K562 (cell line): ENCODE results near the gene DAP. TPM values are rescaled to one million over a fixed set of nuclear protein-coding genes. Genes with fewer than 3 reads are reported as not detected.

Experiments used
- ATAC-seq: fragments of 200-7000 bp; cut with Tn5 transposase; 3 replicates; pipeline ENCODE4 v1.9.1; 2020; ENCODE audit warnings: moderate library complexity
- BruUV-seq: library from RNA; stranded (reverse); fragments of 400-500 nt; replicated peaks from 2 replicates; lab custom pipeline; 2021; lab: Mats Ljungman, UMichigan
- CTCF ChIA-PET: fragments of 300-600 bp; formaldehyde crosslinking; extraction: SDS; loops from one replicate; lab custom pipeline; 2021; ENCODE audit warnings: low intra/inter-chr PET ratio; lab: Yijun Ruan, JAX
- POLR2A ChIA-PET: fragments of 300-600, 350-650 bp; sonication (Branson Sonifier 250); formaldehyde crosslinking; extraction: SDS; loops from one replicate; lab custom pipeline; 2021; ENCODE audit warnings: antibody characterized with exemption, inconsistent platforms; lab: Yijun Ruan, JAX
- DNase-seq, 4 experiments: peaks; one replicate each; pipeline versions ENCODE4 v3.0.0 to v3.0.0-alpha.2; 2011 to 2018; ENCODE audit warnings: low spot score in 3 of 4, mixed read lengths in 3 of 4; ENCODE audit errors: extremely low read depth in 1 of 4
- FAIRE-seq: peaks from 2 replicates; lab custom pipeline; 2011; peaks lifted over from hg19 to GRCh38; lab: Jason Lieb, UNC
- H2AFZ ChIP-seq: 2 replicates; pipeline ENCODE4 v1.6.0; 2011; ENCODE audit warnings: low read depth, low read length, control low read depth, inconsistent platforms
- H3K27ac ChIP-seq: fragments of 200-600 bp; 3 replicates; pipeline ENCODE4 v1.8.0; 2011; ENCODE audit warnings: low read depth, mild to moderate bottlenecking, control low read depth, inconsistent platforms, low read length, moderate library complexity, mixed read lengths; ENCODE audit errors: extremely low read depth
- H3K27me3 ChIP-seq, 2 experiments: fragments of 300-600 bp in 1 of 2; 2 replicates in 1 of 2; 3 replicates in 1 of 2; pipeline versions ENCODE4 v1.6.0 to v1.8.0; 2011; ENCODE audit warnings: inconsistent platforms in 2 of 2, low read length in 2 of 2, mild to moderate bottlenecking in 1 of 2, mixed read lengths in 1 of 2, moderate library complexity in 1 of 2; ENCODE audit not compliant: control insufficient read depth in 2 of 2, insufficient read depth in 2 of 2
- H3K36me3 ChIP-seq: fragments of 300-600 bp; 3 replicates; pipeline ENCODE4 v1.8.0; 2011; ENCODE audit warnings: mild to moderate bottlenecking, low read length, inconsistent platforms; ENCODE audit not compliant: control insufficient read depth, insufficient read depth
- H3K4me1 ChIP-seq, 2 experiments: fragments of 200-600 bp in 1 of 2; replicated peaks in 1 of 2; 2 replicates in 1 of 2; 3 replicates in 1 of 2; pipeline versions ENCODE4 v1.5.1 to v1.8.0; 2011; ENCODE audit warnings: inconsistent platforms in 2 of 2, low read length in 2 of 2, mild to moderate bottlenecking in 1 of 2, mixed read lengths in 1 of 2, moderate library complexity in 1 of 2; ENCODE audit not compliant: control insufficient read depth in 2 of 2, insufficient read depth in 2 of 2
- H3K4me2 ChIP-seq: 2 replicates; pipeline ENCODE4 v1.6.1; 2011; ENCODE audit warnings: low read length, control low read depth, inconsistent platforms, mixed read lengths; ENCODE audit not compliant: insufficient read depth
- H3K4me3 ChIP-seq: fragments of 200-600 bp; sonication (generic), shearing (Covaris generic); 2 replicates; pipeline ENCODE4 v1.5.1; 2016; ENCODE audit warnings: control low read depth, inconsistent platforms
- H3K79me2 ChIP-seq: fragments of 200-600 bp; 3 replicates; pipeline ENCODE4 v1.8.0; 2011; ENCODE audit warnings: low read length, inconsistent platforms; ENCODE audit not compliant: control insufficient read depth, insufficient read depth
- H3K9ac ChIP-seq, 2 experiments: 2 replicates each; pipeline versions ENCODE4 v1.6.0 to v1.6.1; 2011; ENCODE audit warnings: low read depth in 2 of 2, low read length in 2 of 2, control low read depth in 1 of 2, inconsistent platforms in 1 of 2, mild to moderate bottlenecking in 1 of 2, mixed read lengths in 1 of 2; ENCODE audit not compliant: insufficient read depth in 1 of 2
- H3K9me1 ChIP-seq: one replicate; pipeline ENCODE4 v1.6.0; 2011; ENCODE audit warnings: inconsistent platforms, mild to moderate bottlenecking, low read length, moderate library complexity; ENCODE audit not compliant: control insufficient read depth, insufficient read depth
- H3K9me3 ChIP-seq: replicated peaks from 2 replicates; pipeline ENCODE4 v1.5.1; 2011; ENCODE audit warnings: low read depth, low read length, inconsistent platforms; ENCODE audit not compliant: control insufficient read depth, insufficient read depth
- H4K20me1 ChIP-seq: replicated peaks from 2 replicates; pipeline ENCODE4 v1.6.1; 2011; ENCODE audit warnings: low read length, inconsistent platforms, mixed read lengths; ENCODE audit not compliant: control insufficient read depth, insufficient read depth
- WGBS: fragments of 100-300 bp; shearing (Covaris generic); methylation state at CpG from one replicate; pipeline ENCODE4 v1.1.6; 2016; ENCODE audit warnings: low coverage, mixed read lengths; ENCODE audit not compliant: insufficient coverage; ENCODE audit errors: missing lambda C conversion rate; 5-methylcytosine and 5-hydroxymethylcytosine counted together
- in situ Hi-C: fragments of 300-500 bp; cut with MboI; formaldehyde crosslinking; loops from 4 replicates; pipeline ENCODE4 v1.15.0; 2018; ENCODE audit warnings: inconsistent platforms, mixed read lengths
- intact Hi-C: fragments of 100-400 bp; cut with micrococcal nuclease; formaldehyde crosslinking; loops from 2 replicates; pipeline ENCODE4 v1.14.2; 2022
- polyA plus RNA-seq, 8 experiments: library from polyadenylated mRNA; depleted of rRNA in 4 of 8; stranded (reverse) in 5 of 8; unstranded in 3 of 8; fragments of >200 nt; fragmentation: Nextera tagmentation in 2 of 8; fragmentation: Illumina TruSeq in 1 of 8; extraction: Ambion mirVana in 2 of 8; extraction: Trizol in 1 of 8; gene quantifications; 2 replicates each; pipeline versions ENCODE4 v1.2.1 to v1.2.3, GENCODE V29; 2011 to 2014; ENCODE audit warnings: inconsistent platforms in 1 of 8, missing spikeins in 1 of 8
- total RNA-seq, 7 experiments: library from RNA; depleted of rRNA in 6 of 7; stranded (reverse); fragments of >200 nt in 6 of 7; fragmentation: Illumina TruSeq in 2 of 7; extraction: Trizol in 2 of 7; gene quantifications; 2 replicates each; pipeline versions ENCODE4 v1.2.1 to v1.2.3, GENCODE V29; 2011 to 2021; ENCODE audit warnings: low replicate concordance in 1 of 7
- TF ChIP-seq, protein P1 (sequence below), 2 experiments: fragments of 150-350 bp in 1 of 2; IDR thresholded peaks; 2 replicates each; pipeline ENCODE4 v1.6.1; 2012 to 2016; ENCODE audit warnings: low read depth in 2 of 2, low read length in 2 of 2, mild to moderate bottlenecking in 1 of 2, moderate library complexity in 1 of 2

DAP gene
- total and polyA plus RNA-seq, 9 of the 15 experiments (the other 6 are each of a cell fraction or from before 2014, with no cell fraction given), result 14.1 to 151 (median 34.5) TPM

DNA sequence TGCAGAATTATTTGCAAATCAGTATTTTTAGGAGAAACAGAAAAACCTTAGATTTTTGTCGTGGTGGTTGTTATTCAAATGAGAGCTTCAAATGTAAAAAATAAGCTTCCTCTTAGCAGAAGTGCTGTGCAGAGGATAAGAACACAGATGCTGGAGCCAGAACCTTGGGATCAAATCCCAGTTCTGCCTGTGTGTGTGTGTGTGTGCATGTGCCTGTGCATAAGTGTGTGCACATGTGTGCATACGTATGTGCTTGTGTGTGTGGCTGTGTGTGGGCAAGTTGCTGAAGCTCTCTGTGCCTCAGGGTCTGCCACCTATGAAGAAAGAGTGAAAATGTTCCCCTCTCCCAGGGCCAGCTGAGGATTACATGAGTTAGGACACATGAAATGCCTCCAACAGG lies 8.6 kb downstream of the DAP start:
- H3K4me2 ChIP-seq, result no peak overlapping the region
- H3K9me3 ChIP-seq, result no peaks in the 10 kb centered on the region
- DNase-seq (no peak), FAIRE-seq (no peak)
- no peaks in the 10 kb centered on the region; a peak in 2 of 5 replicates for H3K4me1 ChIP-seq
- no peak overlapping the region for H3K9ac ChIP-seq
- POLR2A ChIA-PET, result interaction anchor here (0.6 to 1.9 kb wide), 6 partner anchors 10 to 165 kb away, joined by 3 to 8 read pairs (median 4); no protein-coding TSS in a partner anchor
- H3K4me3 ChIP-seq, result no peak overlapping the region
- H3K27ac ChIP-seq, result no peak overlapping the region
- WGBS, result 79% methylated on average over 2 of the region's 2 CpGs
- peaks cover 98% of the 10 kb centered on the region for H3K36me3 ChIP-seq
- BruUV-seq, result no TSS peak
- intact Hi-C loops, result no loop called here
- TF ChIP-seq, protein P1, sequence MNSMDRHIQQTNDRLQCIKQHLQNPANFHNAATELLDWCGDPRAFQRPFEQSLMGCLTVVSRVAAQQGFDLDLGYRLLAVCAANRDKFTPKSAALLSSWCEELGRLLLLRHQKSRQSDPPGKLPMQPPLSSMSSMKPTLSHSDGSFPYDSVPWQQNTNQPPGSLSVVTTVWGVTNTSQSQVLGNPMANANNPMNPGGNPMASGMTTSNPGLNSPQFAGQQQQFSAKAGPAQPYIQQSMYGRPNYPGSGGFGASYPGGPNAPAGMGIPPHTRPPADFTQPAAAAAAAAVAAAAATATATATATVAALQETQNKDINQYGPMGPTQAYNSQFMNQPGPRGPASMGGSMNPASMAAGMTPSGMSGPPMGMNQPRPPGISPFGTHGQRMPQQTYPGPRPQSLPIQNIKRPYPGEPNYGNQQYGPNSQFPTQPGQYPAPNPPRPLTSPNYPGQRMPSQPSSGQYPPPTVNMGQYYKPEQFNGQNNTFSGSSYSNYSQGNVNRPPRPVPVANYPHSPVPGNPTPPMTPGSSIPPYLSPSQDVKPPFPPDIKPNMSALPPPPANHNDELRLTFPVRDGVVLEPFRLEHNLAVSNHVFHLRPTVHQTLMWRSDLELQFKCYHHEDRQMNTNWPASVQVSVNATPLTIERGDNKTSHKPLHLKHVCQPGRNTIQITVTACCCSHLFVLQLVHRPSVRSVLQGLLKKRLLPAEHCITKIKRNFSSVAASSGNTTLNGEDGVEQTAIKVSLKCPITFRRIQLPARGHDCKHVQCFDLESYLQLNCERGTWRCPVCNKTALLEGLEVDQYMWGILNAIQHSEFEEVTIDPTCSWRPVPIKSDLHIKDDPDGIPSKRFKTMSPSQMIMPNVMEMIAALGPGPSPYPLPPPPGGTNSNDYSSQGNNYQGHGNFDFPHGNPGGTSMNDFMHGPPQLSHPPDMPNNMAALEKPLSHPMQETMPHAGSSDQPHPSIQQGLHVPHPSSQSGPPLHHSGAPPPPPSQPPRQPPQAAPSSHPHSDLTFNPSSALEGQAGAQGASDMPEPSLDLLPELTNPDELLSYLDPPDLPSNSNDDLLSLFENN (IDR thresholded peaks at IDR 0.05; ENCODE audit: low read depth in 2 of 2, low read length in 2 of 2), result no peak
- TF ChIP-seq, all 486 proteins: peak for 0
- Histone ChIP-seq H4K20me1 (peaks cover 28% of the 10 kb centered on the region), H3K79me2 (peaks cover 81% of the 10 kb centered on the region), H3K9me1 (peaks cover 9% of the 10 kb centered on the region), H2AFZ (no peak overlapping the region), H3K27me3 (no peaks in the 10 kb centered on the region)
- in situ Hi-C loops, result no loop called here
- CTCF ChIA-PET, result no interaction called here
- ATAC-seq, result no peak
